Activated naive CD8-positive, alpha-beta T cell treated with anti-CD3 and anti-CD28 coated beads for 36 hours (primary cell): ENCODE data around the gene RXRB. TPM values are rescaled to one million over a fixed set of nuclear protein-coding genes. Genes with fewer than 3 reads are reported as not detected.
"Not testable (repeated sequence)": the region's sequence is repeated elsewhere in the genome, so short reads cannot be mapped to it uniquely, and the experiment has no call there.

Experiments used
- DNase-seq: peaks from one replicate; pipeline ENCODE4 v3.0.0; 2021
- H3K27ac Mint-ChIP-seq: one replicate; pipeline ENCODE4 v1.8.0; 2022; ENCODE audit warnings: mild to moderate bottlenecking, moderate library complexity, mixed read lengths
- H3K27me3 Mint-ChIP-seq: one replicate; pipeline ENCODE4 v1.8.0; 2022; ENCODE audit warnings: mild to moderate bottlenecking, mixed read lengths
- H3K36me3 Mint-ChIP-seq: one replicate; pipeline ENCODE4 v1.8.0; 2021; ENCODE audit warnings: mild to moderate bottlenecking, mixed read lengths
- H3K4me1 Mint-ChIP-seq: one replicate; pipeline ENCODE4 v1.8.0; 2021; ENCODE audit warnings: mixed read lengths
- H3K4me3 Mint-ChIP-seq: one replicate; pipeline ENCODE4 v1.8.0; 2022; ENCODE audit warnings: mild to moderate bottlenecking, moderate library complexity, mixed read lengths
- H3K9me3 Mint-ChIP-seq: one replicate; pipeline ENCODE4 v1.8.0; 2022; ENCODE audit warnings: mixed read lengths
- total RNA-seq, 2 experiments: library from RNA; stranded (reverse); gene quantifications; one replicate each; pipeline ENCODE4 v1.2.3, GENCODE V29; 2021

Gene RXRB
- total RNA-seq, 2 experiments from 2014 or later = 40.4 to 42.1 TPM

- not testable (repeated sequence) for H3K27ac Mint-ChIP-seq, DNase-seq, H3K9me3 Mint-ChIP-seq, H3K4me1 Mint-ChIP-seq, H3K4me3 Mint-ChIP-seq, H3K36me3 Mint-ChIP-seq
- peaks cover 28% of the 10 kb centered on the region for H3K27me3 Mint-ChIP-seq
These were observed 49.9 kb downstream of the RXRB start for GRCh38 chr6:33150560-33150959.

DNA sequence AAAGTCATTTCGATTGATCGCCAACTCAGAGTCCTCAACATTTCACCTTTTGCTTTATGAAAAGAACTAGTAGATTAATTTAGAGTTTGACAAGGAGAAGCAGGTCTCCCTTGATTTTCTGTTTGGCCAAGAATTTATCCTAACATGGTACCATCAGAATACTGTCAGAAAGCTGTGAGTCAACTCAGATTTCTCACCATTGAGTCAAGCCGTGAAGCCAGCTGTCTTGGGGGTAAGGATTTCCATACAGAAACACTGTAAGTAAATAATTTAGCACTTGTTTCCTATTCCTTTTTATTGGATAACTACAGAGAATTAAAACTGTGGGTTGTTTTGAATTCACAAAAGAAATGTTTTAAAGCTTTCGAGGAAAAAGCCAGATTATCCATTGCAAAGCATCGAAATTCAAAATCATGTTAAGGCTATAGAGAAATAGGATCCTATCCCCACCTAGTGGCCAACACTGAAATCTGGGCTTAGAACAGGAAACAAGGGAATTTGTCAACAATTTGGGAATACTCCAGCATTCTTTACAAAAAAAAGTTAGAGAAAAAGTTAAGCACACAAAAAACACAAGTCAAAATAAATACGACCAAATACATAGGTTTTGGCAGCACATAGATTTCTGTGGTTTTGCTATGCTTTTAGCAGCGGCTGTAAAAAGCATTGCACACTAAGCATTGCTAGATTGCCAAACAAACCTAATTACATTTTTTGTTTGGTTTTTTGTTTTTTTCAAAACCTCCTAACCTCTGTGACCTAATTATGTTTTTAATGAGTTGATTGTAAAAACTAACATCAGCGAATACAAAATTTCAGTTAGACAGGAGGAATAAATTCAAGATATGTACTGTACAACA is 52.4 kb downstream of the RXRB start:
- Mint-ChIP-seq H3K4me3 (no peak overlapping the region), H3K9me3 (peaks cover 9% of the 10 kb centered on the region), H3K4me1 (no peaks in the 10 kb centered on the region), H3K36me3 (no peaks in the 10 kb centered on the region), H3K27me3 (peaks cover 36% of the 10 kb centered on the region), H3K27ac (no peak overlapping the region)
- no peak for DNase-seq

GRCh38 chr6:33144373-33144772 is 56.1 kb downstream of the RXRB start:
- Mint-ChIP-seq H3K27ac (no peak overlapping the region), H3K4me3 (no peak overlapping the region), H3K9me3 (no peaks in the 10 kb centered on the region), H3K27me3 (peaks cover 48% of the 10 kb centered on the region), H3K36me3 (no peaks in the 10 kb centered on the region), H3K4me1 (no peaks in the 10 kb centered on the region)
- DNase-seq = no peak

Other genes starting within 250 kb of the RXRB start
- 10 to 100 TPM; 15.8 to 16.9 TPM for gene HLA-DMA, start 247.6 kb downstream of the RXRB start, total RNA-seq
- gene BRD2, start 232.1 kb downstream of the RXRB start, total RNA-seq = 100 to 1,000 TPM; 298 to 335 TPM
- gene HLA-DOA, start 191.1 kb downstream of the RXRB start, total RNA-seq = 1 to 10 TPM; 9.8 to 9.9 TPM
- 10 to 100 TPM; 14.7 to 16.3 TPM for gene HLA-DPA1, start 127.0 kb downstream of the RXRB start, total RNA-seq
- 1 to 10 TPM; 8.2 to 9.3 TPM for gene HLA-DPB1, start 124.7 kb downstream of the RXRB start, total RNA-seq
- 1 to 10 TPM; 1.0 to 1.1 TPM for gene COL11A2, start 8.2 kb downstream of the RXRB start, total RNA-seq
- gene SLC39A7, start 202 bp upstream of the RXRB start, total RNA-seq = 10 to 100 TPM; 51.0 to 55.6 TPM
- 10 to 100 TPM; 31.1 to 32.6 TPM for gene HSD17B8, start 4.0 kb upstream of the RXRB start, total RNA-seq
- gene RING1, start 7.8 kb upstream of the RXRB start, total RNA-seq = 10 to 100 TPM; 35.3 to 35.8 TPM
- gene VPS52, start 71.2 kb upstream of the RXRB start, total RNA-seq = 10 to 100 TPM; 43.4 to 44.6 TPM
- gene RPS18, start 71.4 kb upstream of the RXRB start, total RNA-seq = 1,000 to 10,000 TPM; 3,940 to 3,999 TPM
- gene B3GALT4, start 76.5 kb upstream of the RXRB start, total RNA-seq = 1 to 10 TPM; 1.8 to 2.1 TPM
- gene WDR46, start 88.6 kb upstream of the RXRB start, total RNA-seq = 100 to 1,000 TPM; 105 to 107 TPM
- 100 to 1,000 TPM; 106 to 107 TPM for gene PFDN6, start 88.9 kb upstream of the RXRB start, total RNA-seq
- gene RGL2, start 98.3 kb upstream of the RXRB start, total RNA-seq = 10 to 100 TPM; 15.0 to 17.7 TPM
- gene TAPBP, start 113.4 kb upstream of the RXRB start, total RNA-seq = 100 to 1,000 TPM; 201 to 204 TPM
- gene ZBTB22, start 117.1 kb upstream of the RXRB start, total RNA-seq = 1 to 10 TPM; 4.5 to 4.6 TPM
- gene DAXX, start 122.3 kb upstream of the RXRB start, total RNA-seq = 10 to 100 TPM; 84.8 to 94.3 TPM
- gene KIFC1, start 191.2 kb upstream of the RXRB start, total RNA-seq = 10 to 100 TPM; 74.1 to 76.9 TPM
- 10 to 100 TPM; 23.5 to 26.0 TPM for gene PHF1, start 210.3 kb upstream of the RXRB start, total RNA-seq
- 100 to 1,000 TPM; 125 to 126 TPM for gene CUTA, start 217.4 kb upstream of the RXRB start, total RNA-seq
- gene SYNGAP1, start 219.4 kb upstream of the RXRB start, total RNA-seq = 10 to 100 TPM; 26.4 to 29.3 TPM